GM23338 (cell line): Measurements from ENCODE around the gene ERO1A. TPM values are rescaled to one million over a fixed set of nuclear protein-coding genes. Genes with fewer than 3 reads are reported as not detected.

Experiments
- ATAC-seq: fragments of 200-7000 bp; cut with Tn5 transposase; 3 replicates; pipeline ENCODE4 v1.9.1; 2020
- DNase-seq: peaks from one replicate; pipeline ENCODE4 v3.0.0-alpha.2; 2015; ENCODE audit warnings: low spot score
- H2AFZ ChIP-seq: fragments of 200-600 bp; sonication (generic); 2 replicates; pipeline ENCODE4 v1.8.0; 2016; ENCODE audit warnings: antibody characterized with exemption, mild to moderate bottlenecking, moderate library complexity
- H3F3A ChIP-seq: fragments of 200-600 bp; sonication (generic); replicated peaks from 2 replicates; pipeline ENCODE4 v1.8.0; 2017; ENCODE audit warnings: antibody characterized with exemption, mixed run types, low read depth
- H3K27ac ChIP-seq: fragments of 200-600 bp; sonication (generic); 2 replicates; pipeline ENCODE4 v1.6.1; 2016; ENCODE audit warnings: low read depth
- H3K27me3 ChIP-seq: fragments of 200-600 bp; sonication (generic); 2 replicates; pipeline ENCODE4 v1.8.0; 2016; ENCODE audit warnings: mild to moderate bottlenecking, mixed run types, moderate library complexity; ENCODE audit not compliant: insufficient read depth
- H3K36me3 ChIP-seq: fragments of 200-600 bp; sonication (generic); 2 replicates; pipeline ENCODE4 v1.8.0; 2016; ENCODE audit warnings: mild to moderate bottlenecking; ENCODE audit not compliant: insufficient read depth
- H3K4me1 ChIP-seq: fragments of 200-600 bp; sonication (generic); 2 replicates; pipeline ENCODE4 v1.8.0; 2016; ENCODE audit warnings: mild to moderate bottlenecking, moderate library complexity; ENCODE audit not compliant: insufficient read depth
- H3K4me2 ChIP-seq: fragments of 200-600 bp; sonication (generic); 2 replicates; pipeline ENCODE4 v1.7.1; 2017; ENCODE audit warnings: mixed run types
- H3K4me3 ChIP-seq: fragments of 200-600 bp; sonication (generic); 2 replicates; pipeline ENCODE4 v1.6.1; 2016; ENCODE audit warnings: mixed run types
- H3K79me2 ChIP-seq: fragments of 200-600 bp; sonication (generic); replicated peaks from 2 replicates; pipeline ENCODE4 v1.8.0; 2017; ENCODE audit warnings: mild to moderate bottlenecking; ENCODE audit not compliant: insufficient read depth
- H3K9me2 ChIP-seq: fragments of 200-600 bp; sonication (generic); 2 replicates; pipeline ENCODE4 v1.8.0; 2017; ENCODE audit not compliant: insufficient read depth
- H4K20me1 ChIP-seq: fragments of 200-600 bp; sonication (generic); replicated peaks from 2 replicates; pipeline ENCODE4 v1.8.0; 2017; ENCODE audit warnings: mild to moderate bottlenecking; ENCODE audit not compliant: insufficient read depth
- H3K27ac Mint-ChIP-seq: 2 replicates; pipeline ENCODE4 v1.8.0; 2020; ENCODE audit warnings: inconsistent platforms, mild to moderate bottlenecking, moderate library complexity, mixed read lengths
- H3K27me3 Mint-ChIP-seq: 3 replicates; pipeline ENCODE4 v1.8.0; 2022; ENCODE audit warnings: low read depth, mild to moderate bottlenecking, moderate library complexity, mixed read lengths, inconsistent platforms; ENCODE audit not compliant: insufficient read depth, poor library complexity
- H3K36me3 Mint-ChIP-seq: 3 replicates; pipeline ENCODE4 v1.8.0; 2021; ENCODE audit warnings: low read depth, mild to moderate bottlenecking, inconsistent platforms, moderate library complexity, mixed read lengths
- H3K4me1 Mint-ChIP-seq: 3 replicates; pipeline ENCODE4 v1.8.0; 2020; ENCODE audit warnings: mild to moderate bottlenecking, inconsistent platforms, mixed read lengths
- H3K4me3 Mint-ChIP-seq: 3 replicates; pipeline ENCODE4 v1.8.0; 2021; ENCODE audit warnings: moderate library complexity, mild to moderate bottlenecking, inconsistent platforms, mixed read lengths
- H3K9me3 Mint-ChIP-seq: 3 replicates; pipeline ENCODE4 v1.8.0; 2020; ENCODE audit warnings: moderate library complexity, mild to moderate bottlenecking, inconsistent platforms, mixed read lengths
- CREB1 ChIP-seq: fragments of 250-450 bp; sonication (Bioruptor Pico); IDR thresholded peaks from 2 replicates; pipeline ENCODE4 v1.5.0; 2020; ENCODE audit warnings: low read depth, mild to moderate bottlenecking, moderate library complexity
- CTCF ChIP-seq, 2 experiments: fragments of 200-600 bp in 1 of 2; sonication (generic) in 1 of 2; conservative IDR thresholded peaks; 2 replicates each; pipeline versions ENCODE4 v1.5.1 to v1.6.1; 2016 to 2017; ENCODE audit warnings: antibody characterized with exemption in 2 of 2, low read depth in 2 of 2, mild to moderate bottlenecking in 2 of 2, moderate library complexity in 1 of 2
- EZH2 ChIP-seq: fragments of 200-600 bp; sonication (generic); IDR thresholded peaks from one replicate; pipeline ENCODE4 v1.8.0; 2017; ENCODE audit warnings: antibody characterized with exemption, mild to moderate bottlenecking, low read depth; ENCODE audit not compliant: unreplicated experiment
- REST ChIP-seq: IDR thresholded peaks from one replicate; pipeline ENCODE4 v1.6.1; 2018; ENCODE audit warnings: antibody characterized with exemption; ENCODE audit not compliant: unreplicated experiment
- ZNF114 ChIP-seq: fragments of 250-450 bp; sonication (Bioruptor Pico); IDR thresholded peaks from 2 replicates; pipeline ENCODE4 v1.5.0; 2020; ENCODE audit warnings: mild to moderate bottlenecking, moderate library complexity
- ZNF331 ChIP-seq: fragments of 250-450 bp; sonication (Bioruptor Pico); IDR thresholded peaks from 2 replicates; pipeline ENCODE4 v1.5.0; 2020; ENCODE audit warnings: low read depth, mild to moderate bottlenecking, moderate library complexity
- polyA plus RNA-seq: library from polyadenylated mRNA; unstranded; fragments of >200 nt; fragmentation: Nextera tagmentation; extraction: Ambion mirVana; gene quantifications from 2 replicates; pipeline ENCODE4 v1.2.1, GENCODE V29; 2016
- total RNA-seq: library from RNA; depleted of rRNA; stranded (reverse); fragments of >200 nt; shearing (Covaris generic); gene quantifications from 2 replicates; pipeline ENCODE4 v1.2.3, GENCODE V29; 2014

ERO1A gene
- total and polyA plus RNA-seq, 2 experiments from 2014 or later = 25.2 to 44.7 TPM

DNA sequence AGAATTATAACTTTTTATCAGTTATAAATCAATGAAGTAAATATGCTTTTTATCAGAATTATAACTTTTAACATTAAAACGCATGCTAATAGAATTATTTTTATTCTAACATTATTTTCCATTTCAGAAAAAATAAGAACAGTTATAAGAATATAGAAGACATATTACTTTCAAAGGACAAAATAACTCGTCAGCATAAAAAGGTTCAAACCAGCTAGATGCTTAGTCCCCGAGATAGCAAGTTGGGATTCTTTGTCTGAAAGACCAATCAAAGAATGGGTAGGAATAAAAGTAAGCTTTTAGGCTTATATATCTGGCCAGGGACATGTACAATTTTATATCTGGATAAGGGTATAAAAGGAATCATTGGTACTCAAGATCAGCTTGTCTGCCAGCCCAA is 76.8 kb downstream of the ERO1A start (continued):
- no peak for TF ChIP-seq REST

GRCh38 chr14:52610187-52610586 is 85.2 kb downstream of the ERO1A start:
- H3K36me3 ChIP-seq = no peaks in the 10 kb centered on the region

GRCh38 chr14:52609445-52610044 is 85.8 kb downstream of the ERO1A start:
- Mint-ChIP-seq H3K36me3 (peaks cover 11% of the 10 kb centered on the region; the same call in 2 of the 3 replicates), H3K9me3 (peaks cover 6% of the 10 kb centered on the region; the same call in 2 of the 3 replicates), H3K4me3 (no peak overlapping the region), H3K27ac (no peak overlapping the region), H3K4me1 (peaks cover 5% of the 10 kb centered on the region; the same call in 2 of the 3 replicates), H3K27me3 (peaks cover 1% of the 10 kb centered on the region)
- no peak for TF ChIP-seq ZNF331 (CRISPR knock-in tag)
- no peak for TF ChIP-seq CREB1 (CRISPR knock-in tag)
- no peak for TF ChIP-seq EZH2
- peak in 1 of 2 experiments; percentile 67; a peak in 3 of 4 replicates for TF ChIP-seq CTCF (conservative IDR thresholded peaks at IDR 0.05; ENCODE audit: low read depth in 2 of 2)
- Histone ChIP-seq H3K36me3 (no peaks in the 10 kb centered on the region), H3F3A (no peaks in the 10 kb centered on the region), H3K4me3 (no peak overlapping the region), H3K27me3 (no peaks in the 10 kb centered on the region), H3K9me2 (no peaks in the 10 kb centered on the region), H3K27ac (no peak overlapping the region), H3K4me2 (no peak overlapping the region), H4K20me1 (no peaks in the 10 kb centered on the region), H3K79me2 (no peaks in the 10 kb centered on the region), H3K4me1 (no peaks in the 10 kb centered on the region), H2AFZ (no peak overlapping the region)
- peak; percentile 63 for ATAC-seq
- peak; percentile 44 for DNase-seq

More at GRCh38 chr14:52610187-52610586, 85.2 kb downstream of the ERO1A start:
- Mint-ChIP-seq H3K27me3 (no peaks in the 10 kb centered on the region), H3K36me3 (peaks cover 8% of the 10 kb centered on the region; the same call in 2 of the 3 replicates), H3K4me3 (no peak overlapping the region), H3K27ac (no peak overlapping the region), H3K4me1 (peaks cover 5% of the 10 kb centered on the region; the same call in 2 of the 3 replicates), H3K9me3 (peaks cover under 1% of the 10 kb centered on the region; the same call in 2 of the 3 replicates)
- H4K20me1 ChIP-seq = no peaks in the 10 kb centered on the region
- no peak for TF ChIP-seq ZNF114 (CRISPR knock-in tag)
- H3K27me3 ChIP-seq = no peaks in the 10 kb centered on the region
- no peak for ATAC-seq
- no peaks in the 10 kb centered on the region for H3K79me2 ChIP-seq
- no peak overlapping the region for H3K4me2 ChIP-seq
- no peak overlapping the region for H3K27ac ChIP-seq
- H3K4me3 ChIP-seq = no peak overlapping the region
- no peaks in the 10 kb centered on the region for H3K9me2 ChIP-seq
- DNase-seq = no peak
- no peaks in the 10 kb centered on the region for H3F3A ChIP-seq
- no peak overlapping the region for H2AFZ ChIP-seq
- no peaks in the 10 kb centered on the region for H3K4me1 ChIP-seq
